Spleen (tissue), 13 donors: ENCODE results near the gene ATP5F1D. TPM values are rescaled to one million over a fixed set of nuclear protein-coding genes. Genes with fewer than 3 reads are reported as not detected.
"Not testable (repeated sequence)": the region's sequence is repeated elsewhere in the genome, so short reads cannot be mapped to it uniquely, and the experiment has no call there.

Source experiments
- DNase-seq: peaks from one replicate; pipeline ENCODE4 v3.0.0-alpha.2; 2020
- H3K27ac ChIP-seq, 8 donors: fragments of 200-600 bp; sonication (generic) in 7 of 8; 1 replicate in 4 of 8; 2 replicates in 4 of 8; pipeline versions ENCODE4 v1.5.0 to v1.8.0; 2016 to 2021; ENCODE audit warnings: inconsistent platforms in 4 of 8, mild to moderate bottlenecking in 4 of 8, moderate library complexity in 1 of 8
- H3K27me3 ChIP-seq, 7 donors: fragments of 200-600 bp; sonication (generic) in 6 of 7; replicated peaks in 1 of 7; 1 replicate in 4 of 7; 2 replicates in 3 of 7; pipeline versions ENCODE4 v1.5.0 to v1.8.0; 2016 to 2021; ENCODE audit warnings: inconsistent platforms in 3 of 7, mild to moderate bottlenecking in 1 of 7
- H3K36me3 ChIP-seq, 6 donors: fragments of 200-600 bp; sonication (generic) in 5 of 6; 1 replicate in 4 of 6; 2 replicates in 2 of 6; pipeline versions ENCODE4 v1.5.0 to v1.8.0; 2016 to 2021; ENCODE audit warnings: inconsistent platforms in 2 of 6
- H3K4me1 ChIP-seq, 6 donors: fragments of 200-600 bp; sonication (generic) in 5 of 6; 1 replicate in 3 of 6; 2 replicates in 3 of 6; pipeline versions ENCODE4 v1.5.0 to v1.8.0; 2016 to 2021; ENCODE audit warnings: inconsistent platforms in 3 of 6
- H3K4me3 ChIP-seq, 8 donors: fragments of 200-600 bp; sonication (generic) in 7 of 8; 1 replicate in 4 of 8; 2 replicates in 4 of 8; pipeline versions ENCODE4 v1.5.0 to v1.8.0; 2016 to 2021; ENCODE audit warnings: inconsistent platforms in 4 of 8, mild to moderate bottlenecking in 4 of 8, moderate library complexity in 2 of 8
- H3K9me3 ChIP-seq, 8 donors: fragments of 200-600 bp; sonication (generic) in 7 of 8; 1 replicate in 4 of 8; 2 replicates in 4 of 8; pipeline versions ENCODE4 v1.5.0 to v1.8.0; 2016 to 2021; ENCODE audit warnings: inconsistent platforms in 4 of 8
- CTCF ChIP-seq, 11 experiments: fragments of 200-600 bp in 7 of 11; fragments of 450-650 bp in 4 of 11; sonication (generic) in 4 of 11; IDR thresholded peaks in 8 of 11; conservative IDR thresholded peaks in 3 of 11; 1 replicate in 7 of 11; 2 replicates in 4 of 11; pipeline versions ENCODE4 v1.4.0 to v1.8.0; 2016 to 2021; ENCODE audit warnings: antibody characterized with exemption in 11 of 11, inconsistent platforms in 4 of 11, mild to moderate bottlenecking in 1 of 11
- POLR2A ChIP-seq, 3 donors: fragments of 450-650 bp; IDR thresholded peaks; one replicate each; pipeline ENCODE4 v1.5.1; 2017; ENCODE audit warnings: antibody characterized with exemption in 3 of 3, mild to moderate bottlenecking in 1 of 3
- POLR2AphosphoS5 ChIP-seq, 3 donors: sonication (generic); formaldehyde crosslinking; IDR thresholded peaks; one replicate each; pipeline ENCODE4 v1.5.1; 2017; ENCODE audit warnings: antibody characterized with exemption in 3 of 3
- WGBS, 5 donors: extraction: QIAGEN DNeasy Blood & Tissue Kit in 3 of 5; methylation state at CpG; one replicate each; pipeline versions ENCODE4 v1.1.5 to v1.1.7; 2013 to 2018; 5-methylcytosine and 5-hydroxymethylcytosine counted together
- intact Hi-C: fragments of 100-400 bp; cut with DNase I; formaldehyde crosslinking; loops from one replicate; pipeline ENCODE4 v1.15.0; 2023; ENCODE audit warnings: low total_unique reads
- long read RNA-seq, 2 donors: transcript quantifications; one replicate each; lab custom pipeline, GENCODE V29; 2026
- polyA plus RNA-seq, 3 donors: library from polyadenylated mRNA; stranded (reverse); fragments of 200-250 nt; gene quantifications; one replicate each; pipeline ENCODE4 v1.2.1, GENCODE V29; 2013
- total RNA-seq, 7 donors: library from RNA; depleted of rRNA in 3 of 7; stranded (reverse); fragments of >200 nt in 3 of 7; fragmentation: NEBNext Ultra II Directional in 4 of 7; extraction: Animal tissue kit (Norgen Biotek cat#: 25700) in 4 of 7; gene quantifications; one replicate each; pipeline versions ENCODE4 v1.1.0 to v1.2.1, GENCODE V29; 2016 to 2021
- donor health status: healthy with polysubstance abuse.
- donor health status: DM: no; HTN: no; CAD: no; lungs with moderate emphysema.
- donor health status: DM: no; HTN: no; CAD: no.
- donor health status: Bipolar disorder and iron deficiency.
- donor health status: healthy.
- donor health status: DM: no; HTN: no; CAD: no.
- donor health status: DM: yes; HTN: yes; CAD: no.

The ATP5F1D gene
- total RNA-seq (100 to 1,000 TPM in 4 of 7 donors, 10 to 100 TPM in 3; 49.1 to 131 (median 102) TPM), polyA plus RNA-seq (100 to 1,000 TPM; 164 to 166 (median 165) TPM)
- long read RNA-seq, donor 1, transcript ATP5F1D-201 (4 exons, 997 nt): minor isoform, 21 of 83 reads
- long read RNA-seq, donor 1, transcript ATP5F1D-202 (5 exons, 704 nt): major isoform, 57 of 83 reads
- long read RNA-seq, donor 1, partial matches to known transcripts: 0 of 83 reads
- long read RNA-seq, donor 1, other reads (novel, unspliced or antisense): 0 of 83 reads
- long read RNA-seq, donor 2, transcript ATP5F1D-202 (5 exons, 704 nt): major isoform, 62 of 83 reads
- long read RNA-seq, donor 2, transcript ATP5F1D-201 (4 exons, 997 nt): minor isoform, 15 of 83 reads
- long read RNA-seq, donor 2, partial matches to known transcripts: 0 of 83 reads
- long read RNA-seq, donor 2, other reads (novel, unspliced or antisense): 0 of 83 reads

GRCh38 chr19:1241417-1242095 lies at the start of gene ATP5F1D:
Gene ATP5F1D (plus strand): TSS chr19:1241751. CDS start chr19:1241851, 100 bp downstream.
- DNase-seq: peak; percentile 98

GRCh38 chr19:1199531-1199930 lies 42.0 kb upstream of the ATP5F1D start:
- WGBS, 5 donors: 88 to 97% (median 93%) methylated on average over 1 to 10 of the region's 10 CpGs
- Histone ChIP-seq H3K27me3 (no peaks in the 10 kb centered on the region), H3K4me3 (no peak overlapping the region), H3K36me3 (no peaks in the 10 kb centered on the region), H3K9me3 (no peaks in the 10 kb centered on the region), H3K27ac (no peak overlapping the region), H3K4me1 (peaks cover 4 to 21% (median 12%) of the 10 kb centered on the region in 6 donors)
- TF ChIP-seq POLR2AphosphoS5 (IDR thresholded peaks at IDR 0.05): no peak
- TF ChIP-seq POLR2A (IDR thresholded peaks at IDR 0.05): no peak
- TF ChIP-seq CTCF (IDR thresholded peaks at IDR 0.05 in 8 of 11, conservative IDR thresholded peaks at IDR 0.05 in 3 of 11): no peak
- intact Hi-C loops: no loop called here
- DNase-seq: no peak

More at GRCh38 chr19:1241417-1242095, at the start of gene ATP5F1D:
- Histone ChIP-seq H3K4me1 (peaks cover 52 to 94% (median 87%) of the 10 kb centered on the region in 6 donors), H3K27me3 (peaks cover 0 to 37% (median 14%) of the 10 kb centered on the region in 7 donors), H3K4me3 (peak within 1 kb of the TSS; percentile 62 to 97 (median 78)), H3K36me3 (peaks cover 0 to 15% (median 0%) of the 10 kb centered on the region in 6 donors), H3K9me3 (no peaks in the 10 kb centered on the region), H3K27ac (peak within 1 kb of the TSS; percentile 85 to 100 (median 92))
- 0 to 1% (median 1%) methylated on average over 51 to 79 of the region's 79 CpGs for whole genome bisulfite sequencing, 5 donors
- intact Hi-C loops: no loop called here
- TF ChIP-seq POLR2A (IDR thresholded peaks at IDR 0.05) (peak in 1 of 3 donors; percentile 25), POLR2AphosphoS5 (IDR thresholded peaks at IDR 0.05) (peak; percentile 88 to 93 (median 91)), CTCF (IDR thresholded peaks at IDR 0.05 in 8 of 11, conservative IDR thresholded peaks at IDR 0.05 in 3 of 11) (peak in 2 of 11 experiments; percentile 13 to 27)

GRCh38 chr19:1200614-1201013 lies 40.9 kb upstream of the ATP5F1D start:
- intact Hi-C loops, H3K9me3 ChIP-seq, H3K27ac ChIP-seq, H3K36me3 ChIP-seq, H3K27me3 ChIP-seq, H3K4me3 ChIP-seq, DNase-seq: not testable (repeated sequence)
- 89 to 96% (median 95%) methylated on average over 4 of the region's 4 CpGs for WGBS, 5 donors
- peaks cover 10 to 27% (median 19%) of the 10 kb centered on the region in 6 donors for H3K4me1 ChIP-seq

GRCh38 chr19:1205114-1206099 lies 36.1 kb upstream of the ATP5F1D start, which contains the start of gene STK11:
Gene STK11 (plus strand): TSS chr19:1205778. CDS start chr19:1206914, 1,136 bp downstream.
- Histone ChIP-seq H3K27me3 (no peaks in the 10 kb centered on the region), H3K4me3 (peak within 1 kb of the TSS; percentile 52 to 92 (median 76)), H3K36me3 (peaks cover 0 to 17% (median 3%) of the 10 kb centered on the region in 6 donors), H3K4me1 (peaks cover 36 to 69% (median 60%) of the 10 kb centered on the region in 6 donors), H3K27ac (peak within 1 kb of the TSS; percentile 72 to 92 (median 86)), H3K9me3 (no peaks in the 10 kb centered on the region)
- intact Hi-C loops: no loop called here
- TF ChIP-seq POLR2A (IDR thresholded peaks at IDR 0.05) (peak in 2 of 3 donors; percentile 36 to 41), POLR2AphosphoS5 (IDR thresholded peaks at IDR 0.05) (peak; percentile 90 to 94 (median 93)), CTCF (IDR thresholded peaks at IDR 0.05 in 8 of 11, conservative IDR thresholded peaks at IDR 0.05 in 3 of 11) (peak in 2 of 11 experiments; percentile 16 to 42)
- peak; percentile 100 for DNase-seq
- WGBS, 5 donors: 4 to 12% (median 7%) methylated on average over 34 to 114 of the region's 114 CpGs
